ENCODE data around the gene NUAK1.

NUAK1 gene

DNA sequence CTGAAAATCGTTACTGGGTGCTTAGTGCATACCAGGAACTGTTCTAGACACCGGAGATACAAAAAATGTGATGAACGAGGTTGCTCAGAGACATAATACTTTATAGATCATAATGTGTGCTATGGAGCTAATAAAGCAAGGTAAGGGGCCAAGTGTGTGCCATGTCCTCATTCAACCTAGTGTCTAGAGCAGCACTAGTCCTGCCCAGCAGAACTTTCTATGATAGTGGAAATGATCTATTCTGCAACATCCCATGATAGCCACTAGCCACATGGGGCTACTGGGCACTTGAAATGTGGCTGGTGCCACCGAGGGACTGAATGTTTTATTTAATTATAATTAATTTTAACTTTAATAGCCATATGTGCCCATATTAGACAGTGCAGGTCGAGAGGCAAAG, 15.6 kb downstream of the NUAK1 start:
- TF ChIP-seq, protein P1, sequence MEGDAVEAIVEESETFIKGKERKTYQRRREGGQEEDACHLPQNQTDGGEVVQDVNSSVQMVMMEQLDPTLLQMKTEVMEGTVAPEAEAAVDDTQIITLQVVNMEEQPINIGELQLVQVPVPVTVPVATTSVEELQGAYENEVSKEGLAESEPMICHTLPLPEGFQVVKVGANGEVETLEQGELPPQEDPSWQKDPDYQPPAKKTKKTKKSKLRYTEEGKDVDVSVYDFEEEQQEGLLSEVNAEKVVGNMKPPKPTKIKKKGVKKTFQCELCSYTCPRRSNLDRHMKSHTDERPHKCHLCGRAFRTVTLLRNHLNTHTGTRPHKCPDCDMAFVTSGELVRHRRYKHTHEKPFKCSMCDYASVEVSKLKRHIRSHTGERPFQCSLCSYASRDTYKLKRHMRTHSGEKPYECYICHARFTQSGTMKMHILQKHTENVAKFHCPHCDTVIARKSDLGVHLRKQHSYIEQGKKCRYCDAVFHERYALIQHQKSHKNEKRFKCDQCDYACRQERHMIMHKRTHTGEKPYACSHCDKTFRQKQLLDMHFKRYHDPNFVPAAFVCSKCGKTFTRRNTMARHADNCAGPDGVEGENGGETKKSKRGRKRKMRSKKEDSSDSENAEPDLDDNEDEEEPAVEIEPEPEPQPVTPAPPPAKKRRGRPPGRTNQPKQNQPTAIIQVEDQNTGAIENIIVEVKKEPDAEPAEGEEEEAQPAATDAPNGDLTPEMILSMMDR (IDR thresholded peaks at IDR 0.05; ENCODE audit: low read depth, low read length) = no peak
- DNase-seq (ENCODE audit: extremely low read depth, low read depth) = no peak

DNA sequence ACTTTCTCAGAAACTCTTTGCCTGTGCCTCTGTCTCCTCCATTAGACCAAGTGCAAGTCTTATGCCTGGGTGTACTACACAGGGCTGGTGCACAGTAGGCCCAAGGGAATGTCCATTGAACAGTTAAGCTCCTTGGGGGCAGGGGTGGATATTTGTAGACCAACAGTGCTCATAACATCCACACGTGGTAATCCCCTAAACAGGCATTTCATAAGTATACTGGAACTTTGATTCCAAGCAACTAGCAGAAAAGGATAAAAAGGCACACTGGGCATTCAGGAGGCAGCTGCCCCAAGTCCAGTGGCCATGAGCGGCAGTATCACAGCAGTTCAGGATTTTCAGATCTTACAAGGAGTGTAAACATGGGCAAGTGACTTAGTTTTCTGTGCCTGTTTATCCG, 16.8 kb downstream of the NUAK1 start:
- no peak for DNase-seq (ENCODE audit: extremely low read depth, low read depth)
- TF ChIP-seq, protein P1 (IDR thresholded peaks at IDR 0.05; ENCODE audit: low read depth, low read length) = no peak

DNA sequence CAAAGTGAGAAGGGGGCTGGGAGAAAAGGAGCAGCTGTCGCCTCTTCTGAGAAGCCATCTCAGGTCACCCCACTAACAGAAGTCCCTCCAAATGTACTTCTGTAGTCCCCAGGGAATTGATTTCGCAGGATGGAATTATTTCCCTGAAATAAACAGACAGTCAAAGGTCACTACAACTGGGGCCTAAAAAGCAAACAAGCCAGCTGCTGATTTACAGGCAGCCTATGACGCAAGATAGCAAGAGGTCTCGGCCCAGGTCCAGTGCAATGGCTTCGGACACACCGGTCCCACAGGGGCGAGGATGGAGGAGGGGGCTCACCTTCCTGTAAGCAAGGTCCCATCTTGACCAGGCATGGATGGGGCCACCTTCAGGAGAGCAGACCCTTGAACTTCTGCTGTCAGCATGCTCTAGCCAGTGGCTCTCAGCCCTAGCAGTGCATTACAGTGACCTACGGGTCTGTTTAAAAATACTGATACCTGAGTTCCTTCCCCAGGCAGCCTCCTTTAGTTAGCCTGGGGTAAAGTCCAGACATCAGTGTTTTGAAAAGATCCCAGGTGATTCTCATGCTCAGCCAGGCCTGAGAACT, 18.1 kb downstream of the NUAK1 start:
- no peak for DNase-seq (ENCODE audit: extremely low read depth, low read depth)
- TF ChIP-seq, protein P1 (IDR thresholded peaks at IDR 0.05; ENCODE audit: low read depth, low read length) = no peak

DNA sequence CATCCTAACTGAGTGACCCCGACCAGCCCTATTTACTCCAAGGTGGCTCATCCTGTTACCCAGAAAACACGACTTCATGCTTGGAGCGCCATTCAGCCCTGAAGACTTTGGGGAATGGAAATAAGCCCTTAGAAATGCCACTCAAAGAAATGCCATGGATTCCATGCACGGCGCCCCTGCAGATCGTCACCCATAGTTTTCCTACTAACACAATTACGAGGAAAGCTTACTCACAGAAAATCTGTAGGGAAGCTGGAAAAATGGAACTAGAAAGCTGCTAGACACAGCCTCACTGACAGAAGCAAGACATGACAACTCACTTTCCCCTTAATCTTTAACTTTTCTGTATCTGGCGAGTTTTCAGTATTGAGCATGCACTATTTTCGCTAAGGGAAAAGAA, 19.5 kb downstream of the NUAK1 start:
- DNase-seq (ENCODE audit: extremely low read depth, low read depth) = no peak
- TF ChIP-seq, protein P1 (IDR thresholded peaks at IDR 0.05; ENCODE audit: low read depth, low read length) = no peak

DNA sequence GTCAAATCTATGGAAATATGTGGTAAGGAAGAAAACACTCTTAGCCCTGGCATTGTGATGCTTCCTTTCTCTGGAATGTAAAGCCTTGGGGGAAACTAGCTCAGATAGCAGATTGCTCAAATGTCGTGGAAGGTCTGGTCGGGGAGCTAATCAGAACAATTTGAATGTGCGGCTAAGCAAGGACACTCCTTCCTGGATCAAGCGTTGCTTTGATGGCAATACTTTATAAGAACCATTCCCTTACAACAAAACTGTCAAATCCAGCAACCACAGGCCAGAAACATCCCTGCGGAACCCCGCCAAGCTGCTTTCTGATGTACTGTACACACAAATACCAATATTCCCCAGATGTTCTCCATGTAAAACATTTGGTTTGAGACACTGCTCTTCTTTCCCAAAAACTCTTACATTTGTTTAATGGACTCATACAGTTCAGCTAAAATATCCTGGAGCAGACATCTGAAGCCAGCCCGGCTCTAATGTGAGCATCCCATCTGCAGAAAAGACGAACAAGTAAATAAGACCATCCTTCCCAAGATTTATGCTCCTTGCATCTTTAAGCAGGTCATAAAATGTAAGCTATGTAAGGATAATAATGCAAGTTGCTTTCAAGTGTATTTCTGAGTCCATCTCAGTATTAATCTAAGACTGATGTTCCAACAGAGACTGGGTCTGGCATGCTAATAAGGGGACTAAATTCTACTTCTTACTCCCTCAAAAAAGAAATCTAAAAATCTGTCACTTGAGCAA, 20.2 kb downstream of the NUAK1 start:
- TF ChIP-seq, protein P1 (IDR thresholded peaks at IDR 0.05; ENCODE audit: low read depth, low read length) = no peak
- DNase-seq (ENCODE audit: extremely low read depth, low read depth) = no peak

DNA sequence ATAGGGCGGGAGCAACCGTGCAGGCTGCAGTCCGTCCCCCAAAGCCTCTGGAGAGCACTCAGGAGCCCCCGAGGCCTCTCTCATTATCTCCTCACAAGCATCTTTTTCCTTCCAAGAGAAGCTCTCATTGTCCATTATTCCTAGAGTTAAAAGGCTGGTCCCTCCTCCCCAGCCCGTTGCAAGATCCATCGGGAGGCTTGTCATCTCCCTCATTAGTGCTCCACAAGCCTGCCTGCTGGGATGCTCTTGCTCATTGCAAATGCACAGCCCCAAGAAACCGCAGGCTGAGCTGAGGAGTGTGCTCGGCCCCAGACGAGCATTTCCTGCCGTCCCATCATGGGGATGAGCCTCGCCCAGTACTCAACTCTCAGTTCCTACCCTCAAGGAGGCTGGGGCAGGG, 23.3 kb downstream of the NUAK1 start:
- DNase-seq (ENCODE audit: extremely low read depth, low read depth) = no peak
- TF ChIP-seq, protein P1 (IDR thresholded peaks at IDR 0.05; ENCODE audit: low read depth, low read length) = no peak

DNA sequence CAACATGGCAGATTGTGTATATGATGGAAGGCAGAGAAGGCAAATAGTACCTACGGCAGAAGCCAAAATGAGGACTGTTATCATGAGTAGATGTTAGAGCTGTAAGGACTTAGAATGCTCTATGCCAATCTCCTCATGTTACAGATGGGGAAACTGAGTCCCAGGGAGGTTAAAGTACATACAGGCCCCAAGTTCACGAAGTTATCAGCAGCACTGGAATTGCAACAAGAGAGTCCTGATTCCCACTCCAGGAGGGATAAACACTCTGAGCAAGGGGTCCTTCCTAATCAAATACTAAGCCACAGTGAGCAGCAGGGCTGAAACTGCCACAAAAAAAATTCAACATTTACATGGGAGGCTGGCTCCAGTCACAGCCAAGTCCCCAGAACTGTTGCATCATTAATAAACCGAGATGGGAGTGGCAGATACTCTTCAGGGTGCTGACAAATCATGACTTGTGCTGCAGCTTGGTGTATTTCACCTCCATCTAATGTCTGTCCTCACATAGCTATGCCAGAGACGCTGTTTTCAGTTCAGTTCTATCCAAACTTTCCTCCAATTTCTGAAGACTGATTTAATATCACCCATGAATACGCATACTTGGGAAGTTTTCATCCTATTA, 24.2 kb downstream of the NUAK1 start:
- no peak for DNase-seq (ENCODE audit: extremely low read depth, low read depth)

More for the DNA sequence above, 24.2 kb downstream of the NUAK1 start:
- TF ChIP-seq, protein P1 (IDR thresholded peaks at IDR 0.05; ENCODE audit: low read depth, low read length) = no peak
